NCI-H146 (cell line): ENCODE results near the gene TCERG1L.
A peak's percentile ranks its signal among the peaks of the same experiment; 100 is the strongest.

ENCODE experiments used
- DNase-seq: peaks from one replicate; lab custom pipeline; 2025; lab: John Stamatoyannopoulos, UW

The TCERG1L gene

DNA sequence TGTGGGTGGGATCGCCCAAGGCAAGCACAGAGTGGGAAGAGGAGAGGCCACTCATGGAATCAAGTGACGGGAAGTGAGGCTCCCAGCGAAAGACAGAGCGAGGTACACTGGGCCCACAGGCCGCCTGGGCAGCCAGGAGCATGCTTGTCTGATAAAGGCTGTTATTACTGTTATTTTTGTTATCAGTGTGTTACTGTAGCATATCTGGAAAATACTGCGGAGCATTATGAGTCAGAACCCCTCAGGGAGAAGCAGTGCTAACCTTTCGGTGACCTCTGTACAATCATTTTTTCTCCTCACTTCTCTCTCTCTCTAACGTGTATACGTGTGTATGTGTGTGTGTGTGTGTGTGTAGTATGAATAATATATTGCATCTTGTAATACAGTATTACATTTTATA is 3.8 kb upstream of the TCERG1L start:
- no peak for DNase-seq

DNA sequence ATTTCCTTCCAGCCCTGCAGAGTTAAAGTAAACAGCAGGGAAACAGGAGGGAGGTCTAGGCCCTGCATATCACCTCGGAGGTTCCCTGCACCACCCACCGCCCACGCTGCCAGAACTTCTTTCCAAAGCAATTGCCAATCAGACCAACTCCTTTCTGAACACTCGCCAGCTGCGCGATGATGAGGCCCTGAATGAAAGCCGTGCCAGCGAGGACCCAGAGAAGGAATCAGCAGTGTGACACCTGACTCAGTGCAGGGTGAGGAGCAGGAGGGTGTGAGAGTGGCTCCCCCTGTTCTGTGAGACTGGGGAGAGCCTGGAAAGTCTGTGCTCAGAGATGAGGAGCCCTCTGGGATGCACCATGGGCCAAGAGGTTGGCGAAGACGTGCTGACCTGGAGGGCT is 3.3 kb upstream of the TCERG1L start:
- no peak for DNase-seq

DNA sequence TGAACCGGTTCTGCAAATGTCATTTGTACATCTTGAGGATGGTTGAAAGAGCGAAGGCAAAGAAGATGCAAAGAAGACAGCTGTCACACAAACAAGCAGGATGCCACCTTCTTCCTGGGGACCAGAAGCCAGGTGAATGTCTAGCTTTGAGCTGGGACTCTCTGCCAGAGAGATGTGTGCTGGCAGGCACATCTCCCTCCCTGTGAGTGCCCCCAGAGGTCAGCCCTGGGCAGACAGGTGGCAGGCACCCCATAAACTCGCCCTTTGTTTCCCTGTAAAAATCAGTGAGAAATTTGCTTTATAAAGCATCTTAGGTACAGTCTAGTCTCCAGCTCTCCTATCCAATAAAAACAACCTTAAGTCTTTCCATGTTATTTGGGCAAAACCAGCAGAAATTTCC is 2.6 kb upstream of the TCERG1L start:
- no peak for DNase-seq

DNA sequence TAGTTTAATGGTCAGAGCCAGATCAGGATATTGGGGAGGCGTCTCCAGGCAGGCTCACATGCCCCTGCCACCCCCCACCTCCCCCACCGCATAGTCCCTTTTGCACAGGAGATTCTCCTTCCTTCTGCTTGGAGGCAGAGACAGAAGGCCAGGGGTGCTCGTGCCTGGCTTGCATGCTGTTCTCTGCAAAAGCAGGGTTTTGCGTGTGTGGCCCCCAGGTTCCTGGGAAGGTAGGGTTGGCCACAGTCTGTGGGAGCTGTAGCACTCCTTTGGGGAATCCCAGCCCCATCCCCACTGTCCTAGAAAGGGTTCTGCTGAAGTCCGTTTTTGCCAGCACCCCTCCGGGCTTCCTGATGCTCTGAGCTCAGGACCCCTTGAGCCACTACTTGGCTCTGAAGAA is 1.9 kb upstream of the TCERG1L start:
- no peak for DNase-seq

DNA sequence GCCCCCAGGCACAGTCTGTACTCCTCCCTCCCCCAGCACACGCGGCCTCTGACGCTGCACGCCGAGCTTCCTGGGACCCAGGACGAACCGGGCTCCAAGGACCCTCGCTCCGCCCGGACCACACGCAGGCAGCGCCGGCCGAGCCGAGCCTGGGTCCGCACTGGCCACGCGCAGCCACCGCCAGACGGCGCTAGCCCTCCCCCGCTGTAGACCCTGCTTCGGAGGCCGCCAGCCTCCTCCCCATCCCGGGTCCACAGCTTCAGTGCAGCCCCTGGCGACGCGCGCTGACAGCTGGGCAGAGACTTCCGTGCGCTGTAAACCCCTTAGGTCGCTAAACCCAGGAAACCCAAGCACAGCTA is 936 bp upstream of the TCERG1L start:
- peak; percentile 59 for DNase-seq

DNA sequence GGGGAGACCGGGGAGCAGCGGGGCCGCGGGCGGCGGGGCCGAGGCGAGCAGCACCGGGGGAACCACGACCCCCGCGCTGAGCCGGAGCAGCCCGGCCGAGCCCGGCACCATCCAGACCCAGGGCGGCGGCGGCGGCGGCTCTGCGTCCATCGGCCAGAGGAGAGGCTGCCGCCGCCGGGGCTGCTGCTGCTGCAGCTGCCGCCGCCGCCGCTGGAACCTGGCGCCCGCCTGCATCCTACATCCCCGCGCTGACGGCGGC is 190 bp downstream of the TCERG1L start:
- no peak for DNase-seq

DNA sequence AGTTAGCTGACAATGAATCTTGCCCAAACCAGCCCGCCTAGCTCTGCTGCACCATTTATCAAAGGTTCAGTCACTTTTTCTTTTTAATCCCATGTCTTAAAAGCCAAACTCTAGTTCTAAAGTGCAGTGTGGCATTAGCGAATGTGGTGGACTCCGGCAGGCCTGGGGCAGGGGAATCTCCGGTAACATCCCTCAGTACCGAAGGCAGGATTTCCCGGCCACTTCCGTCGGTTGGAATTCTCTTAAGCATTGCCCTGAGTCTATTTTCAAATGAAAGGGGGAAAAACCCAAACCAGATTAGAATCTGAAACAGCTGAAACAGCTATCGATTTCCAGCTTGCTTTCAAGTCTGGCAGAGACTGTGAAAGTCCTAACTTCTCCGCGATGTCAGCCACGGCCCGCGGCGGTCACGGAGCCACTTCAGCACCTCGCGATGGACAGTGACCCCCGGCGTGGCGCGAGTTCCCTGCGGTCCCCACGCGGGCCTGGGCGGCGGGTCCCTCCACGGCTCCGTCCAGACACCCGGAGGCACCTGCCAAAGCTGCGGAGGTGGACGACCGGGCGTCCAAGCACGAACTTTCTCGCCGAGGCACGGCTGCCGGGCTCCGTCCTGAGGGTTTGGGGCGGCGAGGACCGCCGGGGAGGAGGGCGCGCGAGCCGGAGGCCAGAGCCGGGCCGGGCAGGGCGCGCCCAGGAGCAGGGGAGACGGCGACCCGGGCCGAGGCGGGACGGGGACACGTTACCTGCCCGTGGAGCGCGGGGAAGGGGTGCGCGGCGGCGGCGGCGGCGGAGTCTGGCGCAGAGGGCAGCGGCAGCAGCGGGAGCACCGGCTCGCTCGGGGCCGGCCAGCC is 745 bp downstream of the TCERG1L start:
- DNase-seq = peak; percentile 48

DNA sequence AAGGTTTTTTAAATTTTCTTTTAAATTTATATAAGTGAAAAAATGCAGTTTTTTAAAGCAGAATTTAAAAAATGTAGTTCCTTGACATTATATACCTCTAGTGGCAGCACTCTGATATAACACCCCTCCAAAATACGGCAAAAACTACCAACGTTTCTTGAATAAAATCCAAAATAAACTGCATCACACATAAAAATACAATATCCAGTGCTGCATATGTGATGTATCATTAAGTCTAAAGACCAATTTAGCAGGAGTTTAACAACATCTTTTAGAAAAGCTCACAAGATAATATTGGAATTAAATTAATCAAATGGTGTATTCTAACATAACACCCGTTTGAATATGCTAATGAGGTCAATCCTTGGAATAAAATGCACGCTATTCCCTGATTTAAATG is 1.4 kb downstream of the TCERG1L start:
- no peak for DNase-seq

DNA sequence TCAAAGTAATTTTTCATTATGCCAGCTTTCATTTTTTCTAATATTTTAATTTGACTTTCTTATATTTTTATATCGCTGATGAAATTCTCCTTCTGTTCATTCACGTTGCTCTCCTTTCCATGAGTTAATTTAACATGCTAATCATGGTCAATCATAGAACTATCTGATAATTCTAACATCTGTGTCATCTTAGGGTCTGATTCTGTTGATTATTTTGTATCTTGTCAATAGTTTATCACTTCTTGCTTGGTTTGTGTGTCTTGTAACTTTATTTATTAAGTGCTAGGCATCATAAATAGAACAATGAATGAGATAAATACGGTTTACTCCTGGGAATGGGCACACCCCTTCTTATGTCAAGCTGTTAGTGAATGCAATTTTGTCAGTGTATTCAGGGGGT is 11.0 kb downstream of the TCERG1L start:
- DNase-seq = no peak

DNA sequence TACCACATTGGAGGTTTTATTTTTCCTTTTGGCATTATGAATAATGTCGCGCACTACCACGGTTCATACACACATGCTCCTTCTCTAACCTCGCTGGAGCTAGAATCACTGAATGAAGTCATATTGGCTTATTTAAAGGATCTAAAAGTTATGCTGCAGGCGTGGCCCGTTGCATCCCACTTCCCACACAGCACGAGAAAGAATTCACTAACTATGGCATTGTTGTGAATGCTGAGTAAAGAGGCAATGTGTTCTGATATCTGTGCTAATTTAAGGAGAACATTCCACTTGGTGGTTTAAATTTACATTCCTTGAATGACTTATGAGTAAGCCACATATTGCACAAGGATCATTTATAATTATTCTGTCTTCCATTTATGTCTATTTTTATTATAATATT is 20.7 kb downstream of the TCERG1L start:
- no peak for DNase-seq

DNA sequence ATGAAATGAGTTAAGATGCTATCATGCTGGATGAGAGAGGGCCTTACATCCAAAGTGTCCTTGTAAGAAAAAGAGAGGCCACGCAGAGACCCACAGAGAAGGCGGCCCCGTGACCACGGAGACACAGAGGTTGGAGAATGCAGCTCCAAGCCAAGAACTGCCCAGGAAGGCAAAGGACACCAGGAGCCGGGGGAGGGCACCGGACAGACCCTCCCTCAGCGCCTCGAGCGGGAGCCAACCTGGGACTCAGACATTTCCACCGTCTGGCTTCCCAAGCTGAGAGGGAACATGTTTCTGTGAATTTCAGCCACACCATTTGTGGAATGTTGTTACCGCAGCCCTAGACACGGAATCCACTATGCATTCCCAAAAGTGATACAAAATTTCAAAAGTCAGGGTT is 22.9 kb downstream of the TCERG1L start:
- DNase-seq = no peak

DNA sequence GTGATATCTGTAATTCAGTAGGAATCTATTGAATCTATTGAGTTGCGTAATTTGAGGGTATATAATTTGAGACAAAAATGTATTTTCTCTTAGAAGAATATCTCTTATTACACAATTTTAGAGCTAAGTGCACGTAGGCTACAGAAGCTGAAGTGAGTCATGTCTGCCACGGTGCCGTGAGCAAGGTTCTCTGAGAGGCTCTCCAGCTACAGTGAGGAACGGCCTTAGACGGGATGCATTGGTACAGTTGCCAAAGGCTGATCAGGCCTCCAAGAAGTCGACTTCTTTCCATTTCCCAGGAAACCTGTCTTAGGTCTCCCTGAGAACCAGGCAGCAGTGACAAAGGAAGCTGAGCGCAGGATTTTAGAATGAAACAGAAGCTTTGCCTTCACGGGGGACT is 28.6 kb downstream of the TCERG1L start:
- DNase-seq = no peak

DNA sequence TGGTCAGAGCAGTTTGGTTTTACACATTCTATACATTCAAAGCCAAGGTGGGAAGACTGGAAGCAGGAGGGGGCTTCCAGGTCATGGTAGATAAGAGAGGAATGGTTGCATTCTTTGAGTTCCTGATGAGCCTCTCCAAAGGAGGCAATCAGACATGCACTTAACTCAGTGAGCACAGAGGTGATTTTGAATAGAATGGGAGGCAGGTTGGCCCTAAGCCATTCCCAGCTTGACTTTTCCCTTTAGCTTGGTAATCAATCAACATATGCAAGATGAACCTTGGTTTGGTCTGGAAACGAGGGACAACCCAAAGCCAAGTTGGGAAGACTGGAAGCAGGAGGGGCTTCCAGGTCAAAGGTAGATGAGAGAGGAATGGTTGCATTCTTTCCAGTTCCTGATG is 31.4 kb downstream of the TCERG1L start:
- DNase-seq = no peak

DNA sequence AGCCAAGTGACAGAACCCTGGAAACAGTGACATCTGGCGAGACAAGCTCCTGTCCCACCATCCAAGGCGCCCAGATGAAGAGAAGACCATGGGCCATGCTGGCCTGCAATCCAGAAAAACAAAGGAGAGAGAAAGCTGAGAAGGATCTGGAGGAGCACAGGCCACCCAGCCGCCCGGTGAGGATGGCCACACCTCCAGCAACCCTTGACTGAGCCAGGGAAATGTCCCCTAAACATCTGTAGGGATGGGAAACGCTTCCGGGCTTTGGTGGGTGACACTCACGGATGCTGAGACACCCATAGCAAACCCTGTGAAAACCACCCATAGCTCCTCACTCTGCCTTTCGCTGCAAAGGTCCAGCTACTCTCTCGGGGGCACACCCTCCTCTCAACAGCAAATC is 32.0 kb downstream of the TCERG1L start:
- DNase-seq = no peak

DNA sequence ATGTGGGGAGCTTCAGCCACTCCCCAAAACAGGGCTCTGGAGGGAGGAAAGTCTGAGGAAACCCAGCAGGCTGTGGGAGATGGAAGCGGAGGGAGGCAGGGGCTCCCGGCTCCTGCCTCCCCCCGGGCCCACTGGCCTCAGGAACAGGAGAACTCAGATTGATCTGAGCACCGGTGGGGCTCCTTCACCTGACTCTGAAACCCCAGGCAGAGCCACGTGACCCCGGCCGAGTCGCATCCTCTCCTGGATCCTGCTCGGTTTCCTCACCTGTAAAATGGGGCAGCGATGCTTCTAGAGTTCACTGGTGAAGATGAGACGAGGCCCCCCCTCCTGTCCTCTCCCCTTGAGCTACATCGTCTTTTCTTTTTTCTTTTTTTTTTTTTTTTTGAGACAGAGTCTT is 33.6 kb downstream of the TCERG1L start:
- no peak for DNase-seq

DNA sequence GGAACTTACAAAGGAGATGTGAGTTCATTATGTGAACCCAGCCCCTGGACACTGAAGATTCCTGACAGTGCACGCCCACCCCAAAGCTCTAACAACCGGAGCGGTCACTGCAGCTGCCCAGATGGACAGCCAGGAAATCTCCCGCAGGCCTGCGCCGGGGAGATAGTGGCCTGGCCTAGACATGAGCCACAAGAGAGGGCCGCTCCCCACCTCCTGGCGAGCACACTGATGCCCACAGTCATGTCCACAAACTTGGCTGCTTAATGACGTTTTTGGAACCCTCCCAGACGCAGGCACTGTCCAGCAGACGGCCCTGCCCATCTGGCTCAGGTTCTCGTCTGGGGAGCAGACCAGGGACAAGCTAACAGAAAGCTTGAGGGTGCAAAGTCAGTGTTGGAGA is 34.2 kb downstream of the TCERG1L start:
- no peak for DNase-seq

DNA sequence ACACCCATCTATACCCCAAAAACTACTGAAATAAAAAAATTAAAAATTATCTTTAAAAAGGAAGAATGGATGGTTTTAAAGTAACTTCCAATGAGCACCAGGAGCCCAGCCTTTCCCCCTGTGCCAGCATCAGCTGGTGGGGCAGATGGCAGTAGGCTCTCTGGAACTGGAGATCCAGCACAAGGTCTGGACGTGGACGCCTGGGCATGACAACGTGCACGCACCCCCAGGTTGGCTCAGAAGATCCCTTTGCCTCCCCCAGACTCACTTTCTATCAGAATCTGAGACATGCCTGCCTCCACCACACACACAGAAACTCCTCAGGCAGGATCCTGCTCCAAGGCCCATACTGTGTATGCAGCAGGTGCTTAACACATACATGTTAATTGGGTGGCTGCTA is 35.8 kb downstream of the TCERG1L start:
- DNase-seq = no peak

DNA sequence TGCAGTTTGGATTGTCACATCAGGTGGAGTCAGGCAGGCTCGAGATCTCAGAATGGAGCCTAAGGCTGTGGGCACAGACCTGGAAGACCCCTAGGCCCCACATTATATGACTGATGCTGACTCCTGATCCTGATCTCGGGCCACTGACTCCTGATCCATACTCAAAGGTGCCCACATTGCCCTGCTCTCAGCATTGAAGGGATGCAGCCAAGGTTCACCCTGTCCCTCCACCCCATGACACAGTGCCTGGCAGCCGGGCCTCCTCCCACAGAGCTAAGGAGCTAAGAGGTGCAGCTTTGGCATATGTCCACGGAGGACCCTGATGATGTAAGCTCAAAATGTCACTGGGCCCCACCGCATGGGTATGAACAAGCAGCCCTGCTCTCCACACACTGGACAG is 36.6 kb downstream of the TCERG1L start:
- no peak for DNase-seq

DNA sequence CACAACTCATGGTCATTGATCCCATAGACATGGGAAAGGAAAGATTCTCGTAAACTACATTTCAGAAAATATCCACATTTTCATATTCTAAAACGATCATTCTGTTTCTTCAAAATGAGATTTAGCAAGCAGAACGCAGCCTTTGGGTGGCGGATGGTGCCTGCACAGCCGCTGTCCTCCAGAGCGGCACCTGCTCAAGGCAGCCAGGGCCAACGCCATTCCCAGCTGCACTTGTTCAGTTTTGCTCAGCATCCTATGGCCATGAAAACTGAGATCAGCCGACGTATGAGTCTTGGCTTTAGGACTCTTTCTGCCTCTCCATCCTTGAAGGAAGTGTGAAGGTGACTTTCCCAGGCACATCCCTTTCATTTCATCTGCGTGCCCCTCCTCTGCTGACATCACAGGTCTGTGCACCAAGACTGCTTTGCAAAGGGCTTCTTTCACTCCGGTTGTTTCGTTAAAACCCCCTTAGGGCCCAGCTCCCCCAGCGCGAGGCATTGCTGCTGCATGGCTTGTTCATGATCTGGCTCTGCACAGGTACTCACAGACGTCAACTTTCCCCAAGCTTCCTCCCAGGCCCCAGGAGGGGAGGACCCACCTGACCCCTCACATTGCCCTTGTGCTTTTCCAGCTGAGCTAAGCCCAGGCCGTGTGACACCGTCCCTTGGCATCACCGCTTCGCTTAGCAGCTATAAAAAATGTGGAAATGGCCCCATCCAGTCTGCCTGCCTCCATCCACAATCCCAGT is 37.2 kb downstream of the TCERG1L start:
- no peak for DNase-seq

DNA sequence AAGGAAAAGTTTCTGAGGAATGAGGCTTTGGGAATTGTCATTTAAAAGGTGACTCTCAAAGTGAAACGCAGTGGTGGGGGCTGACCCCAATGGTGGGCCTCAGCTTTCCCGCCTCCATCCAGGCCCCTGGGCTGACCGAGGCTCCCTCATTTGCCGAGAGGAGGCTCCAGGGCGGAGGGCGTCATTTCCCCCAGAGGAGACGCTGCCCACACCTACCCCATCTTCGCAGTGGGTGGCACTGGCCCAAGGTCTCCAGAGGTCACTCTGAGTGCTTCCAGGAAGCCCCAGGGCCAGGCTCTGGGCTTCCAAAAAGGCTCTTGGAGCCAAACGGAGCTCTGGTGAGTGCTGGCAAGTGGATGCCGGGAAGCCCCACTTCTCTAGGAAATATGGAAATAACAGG is 38.0 kb downstream of the TCERG1L start:
- no peak for DNase-seq

DNA sequence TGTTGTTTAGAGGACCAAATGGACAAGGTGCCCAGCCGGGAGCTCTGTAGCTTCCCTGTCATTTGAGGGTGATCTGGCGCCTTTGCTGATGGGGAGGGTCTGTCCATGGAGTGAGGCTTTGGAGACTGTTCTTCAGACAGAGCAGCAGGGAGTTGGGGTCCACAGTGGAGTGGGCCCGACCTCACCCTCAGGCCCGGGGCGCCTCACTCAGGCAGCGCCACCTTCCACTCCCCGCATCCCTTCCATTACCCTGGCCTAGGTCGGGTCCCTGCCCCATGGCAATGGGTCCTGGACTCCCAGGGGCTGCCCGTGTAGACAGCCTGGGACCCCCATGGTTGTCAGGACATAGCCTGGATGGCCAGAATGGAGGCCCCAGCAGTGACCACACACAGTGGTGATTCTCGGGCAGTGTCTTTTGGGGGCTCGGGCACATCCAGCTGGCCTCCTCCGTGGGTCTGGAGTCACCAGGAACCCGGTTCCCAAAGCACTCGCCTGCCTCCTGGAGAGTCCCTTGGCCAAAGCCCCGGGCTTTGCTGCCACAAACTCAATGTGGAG is 38.5 kb downstream of the TCERG1L start:
- no peak for DNase-seq

DNA sequence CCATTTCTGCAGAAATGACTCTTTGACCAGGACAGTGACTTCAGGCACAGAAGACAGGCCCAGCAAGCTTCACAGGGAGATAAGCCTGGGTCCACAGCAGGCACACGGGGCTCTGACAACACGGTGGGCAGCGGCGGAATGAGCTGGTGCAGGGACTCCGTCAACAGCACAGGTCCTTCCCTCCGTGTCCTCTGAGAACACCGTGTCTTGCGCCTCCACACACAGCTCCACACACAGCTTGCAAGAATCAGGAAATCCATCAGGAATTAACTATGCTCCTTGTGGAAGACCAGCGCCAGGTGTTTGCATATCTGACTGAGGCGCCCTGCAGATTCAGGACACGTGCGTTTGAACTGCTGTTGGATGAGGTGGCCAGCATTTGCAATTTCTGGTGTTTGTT is 39.6 kb downstream of the TCERG1L start:
- DNase-seq = peak; percentile 44

DNA sequence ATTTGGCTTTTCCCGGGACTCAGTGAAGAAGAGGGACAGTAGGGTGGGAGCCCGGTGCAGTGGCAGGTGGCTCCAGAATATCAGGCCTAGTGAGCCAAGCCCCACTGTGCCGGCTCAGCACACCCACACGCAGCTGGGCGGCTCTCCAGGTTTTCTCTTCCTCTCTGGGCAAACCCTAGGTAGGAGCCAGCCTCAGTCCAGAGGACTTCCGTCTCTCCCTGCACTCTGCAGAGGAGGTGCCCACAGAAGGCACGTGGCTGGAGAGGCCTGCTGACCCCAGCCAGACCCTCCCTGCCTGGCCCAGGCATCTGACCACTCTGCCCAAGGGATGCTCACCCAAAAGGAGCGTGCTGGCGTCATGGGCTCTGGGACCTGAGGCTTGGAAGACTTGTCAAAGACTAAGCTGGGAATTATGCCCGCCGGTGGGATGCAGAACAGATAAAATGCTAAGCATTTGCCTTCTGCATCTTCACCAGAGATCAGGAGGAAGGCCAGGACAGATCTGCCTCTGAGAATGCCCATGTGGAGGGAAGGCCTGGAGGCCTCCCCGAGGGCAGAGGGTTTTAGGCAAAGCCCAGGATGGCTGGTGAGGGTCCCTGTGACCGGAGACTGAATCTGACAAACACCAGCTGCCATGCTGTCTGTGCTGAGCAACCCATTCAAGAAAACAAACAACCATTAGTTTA is 40.2 kb downstream of the TCERG1L start:
- no peak for DNase-seq
